ENCODE results near the gene HEG1. TPM values are rescaled to one million over a fixed set of nuclear protein-coding genes. Genes with fewer than 3 reads are reported as not detected.

Gene HEG1
- total RNA-seq, result 100 to 1,000 TPM in 3 of 4 donors, 10 to 100 TPM in 1; 95.2 to 238 (median 147) TPM

- ATAC-seq (ENCODE audit: low FRiP score) (peak; percentile 83), DNase-seq (ENCODE audit: low spot score) (peak; percentile 56)
- no peak for TF ChIP-seq CTCF (IDR thresholded peaks at IDR 0.05)
Measured at GRCh38 chr3:125055913-125056745, at the start of gene HEG1. Gene HEG1 (minus strand): TSS chr3:125055997. CDS start chr3:125055890, 107 bp downstream.

- TF ChIP-seq CTCF (IDR thresholded peaks at IDR 0.05), result no peak
- no peak for DNase-seq (ENCODE audit: low spot score)
- ATAC-seq (ENCODE audit: low FRiP score), result no peak
Measured at GRCh38 chr3:125105116-125105515, 49.3 kb upstream of the HEG1 start.

- ATAC-seq (ENCODE audit: low FRiP score), result no peak
- TF ChIP-seq CTCF (IDR thresholded peaks at IDR 0.05), result no peak
Measured at GRCh38 chr3:125104639-125105038, 48.8 kb upstream of the HEG1 start.

GRCh38 chr3:125103406-125103805 lies 47.6 kb upstream of the HEG1 start:
- DNase-seq (ENCODE audit: low spot score), result no peak
- ATAC-seq (ENCODE audit: low FRiP score), result no peak
- TF ChIP-seq CTCF (IDR thresholded peaks at IDR 0.05), result no peak

More at GRCh38 chr3:125104639-125105038, 48.8 kb upstream of the HEG1 start:
- DNase-seq (ENCODE audit: low spot score), result no peak

- ATAC-seq (ENCODE audit: low FRiP score) (no peak), DNase-seq (ENCODE audit: low spot score) (no peak)
- TF ChIP-seq CTCF (IDR thresholded peaks at IDR 0.05), result no peak
Measured at GRCh38 chr3:125102470-125102869, 46.7 kb upstream of the HEG1 start.

- ATAC-seq (ENCODE audit: low FRiP score), result no peak
- DNase-seq (ENCODE audit: low spot score), result no peak
- no peak for TF ChIP-seq CTCF (IDR thresholded peaks at IDR 0.05)
Measured at GRCh38 chr3:125098611-125099291, 43.0 kb upstream of the HEG1 start.
